GM21786 (cell line): Measurements from ENCODE around the gene SCN4B.

ENCODE experiments used
- ATAC-seq: cut with Tn5 transposase; IDR thresholded peaks from one replicate; pipeline ENCODE4 v1.9.1; 2021; ENCODE audit not compliant: unreplicated experiment

Gene SCN4B

GRCh38 chr11:118174006-118174567 lies 21.5 kb upstream of the SCN4B start:
- no peak for ATAC-seq

- no peak for ATAC-seq
Measured at GRCh38 chr11:118172356-118172755, 19.7 kb upstream of the SCN4B start.

GRCh38 chr11:118171269-118172062 lies 18.8 kb upstream of the SCN4B start:
- ATAC-seq = no peak

GRCh38 chr11:118170882-118171268 lies 18.3 kb upstream of the SCN4B start:
- ATAC-seq = no peak

- ATAC-seq = no peak
Measured at GRCh38 chr11:118170231-118170630, 17.6 kb upstream of the SCN4B start.

GRCh38 chr11:118169300-118170140 lies 16.9 kb upstream of the SCN4B start:
- no peak for ATAC-seq

- no peak for ATAC-seq
Measured at GRCh38 chr11:118168751-118169150, 16.1 kb upstream of the SCN4B start.

GRCh38 chr11:118168316-118168715 lies 15.7 kb upstream of the SCN4B start:
- ATAC-seq = no peak

GRCh38 chr11:118167906-118168305 lies 15.3 kb upstream of the SCN4B start:
- ATAC-seq = no peak

- ATAC-seq = no peak
Measured at GRCh38 chr11:118167253-118167652, 14.6 kb upstream of the SCN4B start.

- no peak for ATAC-seq
Measured at GRCh38 chr11:118166641-118167040, 14.0 kb upstream of the SCN4B start.

- ATAC-seq = no peak
Measured at GRCh38 chr11:118164885-118165284, 12.3 kb upstream of the SCN4B start.

GRCh38 chr11:118163494-118163893 lies 10.9 kb upstream of the SCN4B start:
- ATAC-seq = no peak

- ATAC-seq = no peak
Measured at GRCh38 chr11:118162846-118163245, 10.2 kb upstream of the SCN4B start.

GRCh38 chr11:118161786-118162185 lies 9.2 kb upstream of the SCN4B start:
- no peak for ATAC-seq

- no peak for ATAC-seq
Measured at GRCh38 chr11:118157186-118157895, 4.7 kb upstream of the SCN4B start.

GRCh38 chr11:118156531-118157185 lies 4.0 kb upstream of the SCN4B start:
- ATAC-seq = no peak

GRCh38 chr11:118155776-118156530 lies 3.3 kb upstream of the SCN4B start:
- no peak for ATAC-seq

GRCh38 chr11:118154641-118155040 lies 2.0 kb upstream of the SCN4B start:
- no peak for ATAC-seq

GRCh38 chr11:118153976-118154375 lies 1.4 kb upstream of the SCN4B start:
- no peak for ATAC-seq
